ENCODE data around the gene FSTL4. TPM values are rescaled to one million over a fixed set of nuclear protein-coding genes. Genes with fewer than 3 reads are reported as not detected.

Gene FSTL4
- polyA plus RNA-seq, 1 of the 3 experiments (the other 2 are of a cell fraction): not detected

DNA sequence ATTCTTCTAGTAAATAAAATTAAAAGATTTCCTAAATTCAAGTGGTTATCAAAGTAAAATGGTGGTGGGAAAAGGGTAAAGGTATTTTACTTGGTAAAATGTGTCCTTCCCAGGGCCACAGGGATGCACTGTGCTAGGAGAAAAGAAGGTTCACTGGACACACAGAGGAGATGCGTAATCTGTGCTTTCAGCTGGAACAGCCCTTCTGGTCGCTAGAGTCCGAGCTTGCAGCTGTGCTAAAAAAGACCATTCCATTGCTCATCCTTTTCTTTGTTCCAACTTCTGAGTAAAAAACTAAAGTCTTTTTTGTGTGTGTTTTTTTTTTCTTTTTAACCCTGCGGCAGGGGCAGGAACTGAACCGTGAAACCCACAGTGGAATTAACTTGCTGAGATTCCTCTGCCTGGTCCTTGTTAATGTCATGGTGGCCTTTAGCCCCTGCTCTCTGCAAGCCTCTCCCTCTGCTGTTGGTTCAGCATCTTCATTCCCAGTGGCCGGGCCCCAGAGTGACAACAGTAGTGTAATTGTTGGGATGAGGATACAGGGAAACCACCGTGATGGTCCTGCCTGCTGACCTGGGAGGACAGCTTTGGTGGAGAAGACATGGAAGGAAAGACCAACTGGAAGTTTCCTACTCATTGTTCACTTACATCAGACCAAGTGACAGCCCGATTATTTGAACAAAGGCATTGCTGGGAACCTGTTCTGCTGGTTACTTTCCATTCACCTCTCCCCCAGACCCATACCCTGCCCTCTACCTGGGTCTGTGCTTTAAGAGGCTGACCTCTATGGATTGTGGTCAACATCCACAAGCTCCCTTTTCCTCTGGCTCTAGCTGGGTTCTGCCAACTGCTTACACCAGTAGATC is 31.9 kb upstream of the FSTL4 start:
- no peaks in the 10 kb centered on the region for H3K9me2 ChIP-seq
- TF ChIP-seq SMC3 (IDR thresholded peaks at IDR 0.05; ENCODE audit: low read depth, low read length) (no peak), MEF2A (IDR thresholded peaks at IDR 0.05; ENCODE audit: borderline replicate concordance, low read depth) (no peak), YY1 (IDR thresholded peaks at IDR 0.05; ENCODE audit: low read depth) (no peak), NFIC (IDR thresholded peaks at IDR 0.05; ENCODE audit: borderline replicate concordance) (no peak), TAF1 (IDR thresholded peaks at IDR 0.05; ENCODE audit: borderline replicate concordance, low read depth, low read length) (no peak), POLR2AphosphoS5 (IDR thresholded peaks at IDR 0.05; ENCODE audit: low read depth, low read length) (no peak), EZH2phosphoT487 (IDR thresholded peaks at IDR 0.05; ENCODE audit: borderline replicate concordance, low read depth) (no peak), GABPA (IDR thresholded peaks at IDR 0.05; ENCODE audit: low read depth) (no peak), SIN3A (IDR thresholded peaks at IDR 0.05; ENCODE audit: borderline replicate concordance, low read depth, low read length) (no peak)
- TF ChIP-seq, protein P1, sequence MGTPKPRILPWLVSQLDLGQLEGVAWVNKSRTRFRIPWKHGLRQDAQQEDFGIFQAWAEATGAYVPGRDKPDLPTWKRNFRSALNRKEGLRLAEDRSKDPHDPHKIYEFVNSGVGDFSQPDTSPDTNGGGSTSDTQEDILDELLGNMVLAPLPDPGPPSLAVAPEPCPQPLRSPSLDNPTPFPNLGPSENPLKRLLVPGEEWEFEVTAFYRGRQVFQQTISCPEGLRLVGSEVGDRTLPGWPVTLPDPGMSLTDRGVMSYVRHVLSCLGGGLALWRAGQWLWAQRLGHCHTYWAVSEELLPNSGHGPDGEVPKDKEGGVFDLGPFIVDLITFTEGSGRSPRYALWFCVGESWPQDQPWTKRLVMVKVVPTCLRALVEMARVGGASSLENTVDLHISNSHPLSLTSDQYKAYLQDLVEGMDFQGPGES (IDR thresholded peaks at IDR 0.05; ENCODE audit: low read depth, low read length): no peak
- TF ChIP-seq, protein P2, sequence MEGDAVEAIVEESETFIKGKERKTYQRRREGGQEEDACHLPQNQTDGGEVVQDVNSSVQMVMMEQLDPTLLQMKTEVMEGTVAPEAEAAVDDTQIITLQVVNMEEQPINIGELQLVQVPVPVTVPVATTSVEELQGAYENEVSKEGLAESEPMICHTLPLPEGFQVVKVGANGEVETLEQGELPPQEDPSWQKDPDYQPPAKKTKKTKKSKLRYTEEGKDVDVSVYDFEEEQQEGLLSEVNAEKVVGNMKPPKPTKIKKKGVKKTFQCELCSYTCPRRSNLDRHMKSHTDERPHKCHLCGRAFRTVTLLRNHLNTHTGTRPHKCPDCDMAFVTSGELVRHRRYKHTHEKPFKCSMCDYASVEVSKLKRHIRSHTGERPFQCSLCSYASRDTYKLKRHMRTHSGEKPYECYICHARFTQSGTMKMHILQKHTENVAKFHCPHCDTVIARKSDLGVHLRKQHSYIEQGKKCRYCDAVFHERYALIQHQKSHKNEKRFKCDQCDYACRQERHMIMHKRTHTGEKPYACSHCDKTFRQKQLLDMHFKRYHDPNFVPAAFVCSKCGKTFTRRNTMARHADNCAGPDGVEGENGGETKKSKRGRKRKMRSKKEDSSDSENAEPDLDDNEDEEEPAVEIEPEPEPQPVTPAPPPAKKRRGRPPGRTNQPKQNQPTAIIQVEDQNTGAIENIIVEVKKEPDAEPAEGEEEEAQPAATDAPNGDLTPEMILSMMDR (IDR thresholded peaks at IDR 0.05): no peak
- TF ChIP-seq, protein P3, sequence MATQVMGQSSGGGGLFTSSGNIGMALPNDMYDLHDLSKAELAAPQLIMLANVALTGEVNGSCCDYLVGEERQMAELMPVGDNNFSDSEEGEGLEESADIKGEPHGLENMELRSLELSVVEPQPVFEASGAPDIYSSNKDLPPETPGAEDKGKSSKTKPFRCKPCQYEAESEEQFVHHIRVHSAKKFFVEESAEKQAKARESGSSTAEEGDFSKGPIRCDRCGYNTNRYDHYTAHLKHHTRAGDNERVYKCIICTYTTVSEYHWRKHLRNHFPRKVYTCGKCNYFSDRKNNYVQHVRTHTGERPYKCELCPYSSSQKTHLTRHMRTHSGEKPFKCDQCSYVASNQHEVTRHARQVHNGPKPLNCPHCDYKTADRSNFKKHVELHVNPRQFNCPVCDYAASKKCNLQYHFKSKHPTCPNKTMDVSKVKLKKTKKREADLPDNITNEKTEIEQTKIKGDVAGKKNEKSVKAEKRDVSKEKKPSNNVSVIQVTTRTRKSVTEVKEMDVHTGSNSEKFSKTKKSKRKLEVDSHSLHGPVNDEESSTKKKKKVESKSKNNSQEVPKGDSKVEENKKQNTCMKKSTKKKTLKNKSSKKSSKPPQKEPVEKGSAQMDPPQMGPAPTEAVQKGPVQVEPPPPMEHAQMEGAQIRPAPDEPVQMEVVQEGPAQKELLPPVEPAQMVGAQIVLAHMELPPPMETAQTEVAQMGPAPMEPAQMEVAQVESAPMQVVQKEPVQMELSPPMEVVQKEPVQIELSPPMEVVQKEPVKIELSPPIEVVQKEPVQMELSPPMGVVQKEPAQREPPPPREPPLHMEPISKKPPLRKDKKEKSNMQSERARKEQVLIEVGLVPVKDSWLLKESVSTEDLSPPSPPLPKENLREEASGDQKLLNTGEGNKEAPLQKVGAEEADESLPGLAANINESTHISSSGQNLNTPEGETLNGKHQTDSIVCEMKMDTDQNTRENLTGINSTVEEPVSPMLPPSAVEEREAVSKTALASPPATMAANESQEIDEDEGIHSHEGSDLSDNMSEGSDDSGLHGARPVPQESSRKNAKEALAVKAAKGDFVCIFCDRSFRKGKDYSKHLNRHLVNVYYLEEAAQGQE (IDR thresholded peaks at IDR 0.05; ENCODE audit: low read depth, low read length): no peak
- TF ChIP-seq, protein P4, sequence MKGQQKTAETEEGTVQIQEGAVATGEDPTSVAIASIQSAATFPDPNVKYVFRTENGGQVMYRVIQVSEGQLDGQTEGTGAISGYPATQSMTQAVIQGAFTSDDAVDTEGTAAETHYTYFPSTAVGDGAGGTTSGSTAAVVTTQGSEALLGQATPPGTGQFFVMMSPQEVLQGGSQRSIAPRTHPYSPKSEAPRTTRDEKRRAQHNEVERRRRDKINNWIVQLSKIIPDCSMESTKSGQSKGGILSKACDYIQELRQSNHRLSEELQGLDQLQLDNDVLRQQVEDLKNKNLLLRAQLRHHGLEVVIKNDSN (IDR thresholded peaks at IDR 0.05; ENCODE audit: borderline replicate concordance, low read depth): no peak
- H3K4me2 ChIP-seq: no peak overlapping the region
- H3K4me1 ChIP-seq (ENCODE audit: control insufficient read depth in 1 of 2, insufficient read depth in 2 of 2, low read depth in 1 of 2, low read length in 1 of 2): no peaks in the 10 kb centered on the region
- WGBS (ENCODE audit: low lambda C conversion rate): 58% methylated on average over 8 of the region's 8 CpGs
- no peaks in the 10 kb centered on the region for H3K79me2 ChIP-seq (ENCODE audit: insufficient read depth)
- H3K9ac ChIP-seq: no peak overlapping the region
- no peak overlapping the region for H2AFZ ChIP-seq (ENCODE audit: low read depth)
- no peaks in the 10 kb centered on the region for H3F3A ChIP-seq (replicated peaks; ENCODE audit: insufficient read depth)
- ChIA-PET POLR2A (no interaction called here), CTCF (no interaction called here)
- no peak overlapping the region for H3K4me3 ChIP-seq (ENCODE audit: low read depth in 2 of 2, low read length in 1 of 2)
- H3K27me3 ChIP-seq (ENCODE audit: insufficient read depth): no peaks in the 10 kb centered on the region
- no peaks in the 10 kb centered on the region for H3K36me3 ChIP-seq (replicated peaks in 1 of 2; ENCODE audit: control insufficient read depth in 1 of 2, insufficient read depth in 2 of 2, low read length in 1 of 2)
- no peak for DNase-seq
- H3K27ac ChIP-seq (ENCODE audit: low read depth in 2 of 2, low read length in 1 of 2): no peak overlapping the region
- no peaks in the 10 kb centered on the region for H4K20me1 ChIP-seq (ENCODE audit: insufficient read depth)
- no peaks in the 10 kb centered on the region for H3K9me3 ChIP-seq

All from SK-N-SH (cell line).